ENCODE results near the gene GUCY1A2.

Gene GUCY1A2

DNA sequence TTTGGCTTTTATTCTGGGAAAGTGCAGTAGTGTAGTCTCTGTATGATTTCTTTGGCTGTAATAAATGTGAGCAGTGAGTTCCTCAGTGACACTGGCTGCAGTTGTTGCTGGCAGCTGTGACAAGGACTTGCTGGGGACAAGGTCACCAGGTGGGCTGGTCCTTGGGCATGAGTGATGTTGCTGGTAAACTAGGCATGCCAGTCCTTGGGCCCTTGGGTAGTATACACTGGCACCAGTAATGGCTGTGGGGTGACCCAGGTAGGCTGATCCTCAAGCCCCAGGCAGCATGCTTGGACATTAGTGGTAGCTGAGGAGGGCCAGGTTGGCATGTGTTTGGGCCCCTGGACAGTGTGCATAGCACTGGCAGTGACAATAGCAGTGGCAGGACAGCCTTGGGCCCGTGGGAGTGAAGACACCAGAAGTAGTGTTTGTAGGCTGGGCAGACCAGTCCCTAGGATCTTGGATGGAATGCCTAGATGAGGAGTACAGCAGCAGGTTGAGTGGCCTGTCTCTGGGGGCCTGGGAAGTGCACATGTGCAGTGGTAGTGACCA is 164.3 kb downstream of the GUCY1A2 start:
- H3K4me3 ChIP-seq (ENCODE audit: low read depth, low read length) = no peak overlapping the region
- H3K36me3 ChIP-seq (replicated peaks) = no peaks in the 10 kb centered on the region

DNA sequence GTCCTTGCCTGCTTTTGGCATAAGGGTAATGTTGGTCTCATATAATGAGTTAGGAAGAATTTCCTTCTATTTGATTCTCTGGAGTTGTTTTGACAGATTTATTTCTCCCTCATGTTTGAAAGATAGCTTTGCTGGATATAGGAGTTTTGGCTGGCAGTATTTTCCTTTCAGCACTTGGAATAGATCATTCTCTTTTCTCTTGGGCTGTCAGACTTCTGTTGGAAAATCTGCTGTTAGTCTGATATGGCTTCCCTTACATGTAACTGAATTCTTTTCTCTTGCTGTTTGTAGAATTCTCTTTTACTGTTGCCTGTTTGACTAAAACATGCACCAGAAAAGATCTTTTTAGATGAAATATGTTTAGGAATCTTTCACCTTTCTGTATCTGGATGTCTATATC is 165.5 kb downstream of the GUCY1A2 start:
- no peak overlapping the region for H3K4me3 ChIP-seq (ENCODE audit: low read depth, low read length)
- in situ Hi-C loops (cut with HindIII; ENCODE audit: low pct_ligation_motif_present, low sequenced_read_pairs) = no loop called here
- DNase-seq = no peak
- TF ChIP-seq, protein P1, sequence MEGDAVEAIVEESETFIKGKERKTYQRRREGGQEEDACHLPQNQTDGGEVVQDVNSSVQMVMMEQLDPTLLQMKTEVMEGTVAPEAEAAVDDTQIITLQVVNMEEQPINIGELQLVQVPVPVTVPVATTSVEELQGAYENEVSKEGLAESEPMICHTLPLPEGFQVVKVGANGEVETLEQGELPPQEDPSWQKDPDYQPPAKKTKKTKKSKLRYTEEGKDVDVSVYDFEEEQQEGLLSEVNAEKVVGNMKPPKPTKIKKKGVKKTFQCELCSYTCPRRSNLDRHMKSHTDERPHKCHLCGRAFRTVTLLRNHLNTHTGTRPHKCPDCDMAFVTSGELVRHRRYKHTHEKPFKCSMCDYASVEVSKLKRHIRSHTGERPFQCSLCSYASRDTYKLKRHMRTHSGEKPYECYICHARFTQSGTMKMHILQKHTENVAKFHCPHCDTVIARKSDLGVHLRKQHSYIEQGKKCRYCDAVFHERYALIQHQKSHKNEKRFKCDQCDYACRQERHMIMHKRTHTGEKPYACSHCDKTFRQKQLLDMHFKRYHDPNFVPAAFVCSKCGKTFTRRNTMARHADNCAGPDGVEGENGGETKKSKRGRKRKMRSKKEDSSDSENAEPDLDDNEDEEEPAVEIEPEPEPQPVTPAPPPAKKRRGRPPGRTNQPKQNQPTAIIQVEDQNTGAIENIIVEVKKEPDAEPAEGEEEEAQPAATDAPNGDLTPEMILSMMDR (IDR thresholded peaks at IDR 0.05; ENCODE audit: low read depth, low read length, missing control alignments) = no peak
- H3K27me3 ChIP-seq (replicated peaks) = no peaks in the 10 kb centered on the region
- no peaks in the 10 kb centered on the region for H3K36me3 ChIP-seq (replicated peaks)
- no peak overlapping the region for H3K27ac ChIP-seq

More for the DNA sequence above, 164.3 kb downstream of the GUCY1A2 start:
- Histone ChIP-seq H3K27me3 (replicated peaks) (no peaks in the 10 kb centered on the region), H3K27ac (no peak overlapping the region)
- in situ Hi-C loops (cut with HindIII; ENCODE audit: low pct_ligation_motif_present, low sequenced_read_pairs) = no loop called here
- no peak for DNase-seq
- TF ChIP-seq, protein P1 (IDR thresholded peaks at IDR 0.05; ENCODE audit: low read depth, low read length, missing control alignments) = no peak

DNA sequence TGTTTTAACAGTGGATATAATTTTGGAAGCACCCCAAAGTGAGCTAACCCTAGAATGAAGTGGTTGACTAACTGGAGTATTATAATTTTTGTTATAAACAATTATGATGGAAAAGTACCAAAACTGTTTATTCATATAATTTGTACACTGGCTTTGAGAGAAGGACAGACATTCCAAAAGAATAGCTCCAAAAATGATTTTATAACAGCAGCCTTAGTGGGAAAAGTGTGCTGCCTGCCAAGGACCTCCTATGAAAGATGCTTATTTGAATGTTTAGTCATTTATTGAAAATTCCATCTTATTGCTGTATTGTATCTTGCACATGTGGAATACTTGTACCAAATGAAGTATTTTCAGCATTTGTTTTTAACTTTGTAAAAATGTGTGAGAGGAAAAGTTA is 169.8 kb downstream of the GUCY1A2 start:
- Histone ChIP-seq H3K4me3 (ENCODE audit: low read depth, low read length) (no peak overlapping the region), H3K27ac (no peak overlapping the region), H3K27me3 (replicated peaks) (no peaks in the 10 kb centered on the region), H3K36me3 (replicated peaks) (no peaks in the 10 kb centered on the region)
- TF ChIP-seq, protein P1 (IDR thresholded peaks at IDR 0.05; ENCODE audit: low read depth, low read length, missing control alignments) = no peak
- in situ Hi-C loops (cut with HindIII; ENCODE audit: low pct_ligation_motif_present, low sequenced_read_pairs) = no loop called here
- DNase-seq = no peak

DNA sequence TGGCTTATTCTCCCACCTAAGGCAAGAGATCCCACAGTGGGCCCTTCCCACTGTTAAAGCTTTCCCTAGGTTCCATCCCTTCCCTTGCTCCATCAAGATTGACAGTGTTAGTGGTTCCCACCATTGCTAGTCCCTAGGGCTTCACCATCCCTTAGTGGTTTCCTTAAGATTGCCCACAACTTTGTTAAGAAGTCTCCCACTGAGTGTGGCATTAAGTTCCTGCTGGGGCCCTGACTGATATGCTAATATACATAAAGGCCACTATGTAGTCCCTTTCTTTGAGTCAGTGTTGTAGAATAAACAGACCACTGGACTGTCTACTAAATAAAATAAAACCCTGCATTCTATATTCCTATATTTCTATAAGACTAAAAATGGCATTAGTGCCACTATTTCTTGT is 176.1 kb downstream of the GUCY1A2 start:
- no peak overlapping the region for H3K4me3 ChIP-seq (ENCODE audit: low read depth, low read length)
- H3K27ac ChIP-seq = no peak overlapping the region
- no peaks in the 10 kb centered on the region for H3K27me3 ChIP-seq (replicated peaks)
- in situ Hi-C loops (cut with HindIII; ENCODE audit: low pct_ligation_motif_present, low sequenced_read_pairs) = no loop called here
- no peak for DNase-seq
- TF ChIP-seq, protein P1 (IDR thresholded peaks at IDR 0.05; ENCODE audit: low read depth, low read length, missing control alignments) = no peak
- no peaks in the 10 kb centered on the region for H3K36me3 ChIP-seq (replicated peaks)

DNA sequence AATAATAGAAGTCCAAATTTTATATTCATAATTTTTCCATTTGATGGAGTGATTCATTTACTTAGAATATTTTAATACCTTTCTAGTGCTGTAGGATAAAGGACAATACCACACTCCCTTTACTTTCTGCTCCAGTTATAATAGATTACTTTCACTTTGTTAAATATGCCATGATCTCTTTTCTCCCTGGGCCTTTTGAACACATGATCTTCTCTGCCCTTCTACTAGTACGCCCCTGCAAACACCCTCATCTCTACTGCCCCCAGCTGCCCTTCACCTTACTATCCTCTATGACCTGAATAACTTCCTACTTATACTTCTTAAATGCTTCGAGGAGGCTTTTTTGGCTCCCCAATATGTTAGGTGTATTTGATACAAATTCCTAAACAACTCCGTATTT is 177.3 kb downstream of the GUCY1A2 start:
- TF ChIP-seq, protein P1 (IDR thresholded peaks at IDR 0.05; ENCODE audit: low read depth, low read length, missing control alignments) = no peak
- Histone ChIP-seq H3K27me3 (replicated peaks) (no peaks in the 10 kb centered on the region), H3K27ac (no peak overlapping the region), H3K4me3 (ENCODE audit: low read depth, low read length) (no peak overlapping the region), H3K36me3 (replicated peaks) (no peaks in the 10 kb centered on the region)
- in situ Hi-C loops (cut with HindIII; ENCODE audit: low pct_ligation_motif_present, low sequenced_read_pairs) = no loop called here
- DNase-seq = no peak

DNA sequence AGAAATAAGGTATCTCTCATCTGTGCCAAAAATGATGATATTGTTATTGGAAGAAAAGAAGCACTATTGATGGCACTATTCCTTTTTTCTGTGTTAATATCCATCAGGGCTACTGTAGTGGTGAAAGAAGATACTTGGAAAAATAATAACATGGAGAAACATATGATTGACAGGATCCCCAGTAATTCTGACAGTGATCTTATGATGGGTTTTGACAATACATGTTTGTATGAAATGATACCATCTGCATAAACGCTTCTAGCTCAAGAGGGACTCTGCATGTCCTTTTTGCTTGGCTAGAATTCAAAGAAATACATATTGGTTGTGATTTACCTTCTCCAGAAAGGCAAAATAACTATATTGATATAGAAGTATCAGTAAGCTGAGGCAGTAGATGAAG is 178.1 kb downstream of the GUCY1A2 start:
- H3K27me3 ChIP-seq (replicated peaks) = no peaks in the 10 kb centered on the region
- TF ChIP-seq, protein P1 (IDR thresholded peaks at IDR 0.05; ENCODE audit: low read depth, low read length, missing control alignments) = no peak
- in situ Hi-C loops (cut with HindIII; ENCODE audit: low pct_ligation_motif_present, low sequenced_read_pairs) = no loop called here
- H3K27ac ChIP-seq = no peak overlapping the region
- no peak overlapping the region for H3K4me3 ChIP-seq (ENCODE audit: low read depth, low read length)
- DNase-seq = no peak
- no peaks in the 10 kb centered on the region for H3K36me3 ChIP-seq (replicated peaks)
